Inferior parietal cortex (tissue), 1 donor: ENCODE data around the gene CUEDC2.

Source experiments
- DNase-seq: peaks from one replicate; pipeline ENCODE4 v3.0.0-alpha.2; 2016; ENCODE audit errors: extremely low spot score

The CUEDC2 gene

DNA sequence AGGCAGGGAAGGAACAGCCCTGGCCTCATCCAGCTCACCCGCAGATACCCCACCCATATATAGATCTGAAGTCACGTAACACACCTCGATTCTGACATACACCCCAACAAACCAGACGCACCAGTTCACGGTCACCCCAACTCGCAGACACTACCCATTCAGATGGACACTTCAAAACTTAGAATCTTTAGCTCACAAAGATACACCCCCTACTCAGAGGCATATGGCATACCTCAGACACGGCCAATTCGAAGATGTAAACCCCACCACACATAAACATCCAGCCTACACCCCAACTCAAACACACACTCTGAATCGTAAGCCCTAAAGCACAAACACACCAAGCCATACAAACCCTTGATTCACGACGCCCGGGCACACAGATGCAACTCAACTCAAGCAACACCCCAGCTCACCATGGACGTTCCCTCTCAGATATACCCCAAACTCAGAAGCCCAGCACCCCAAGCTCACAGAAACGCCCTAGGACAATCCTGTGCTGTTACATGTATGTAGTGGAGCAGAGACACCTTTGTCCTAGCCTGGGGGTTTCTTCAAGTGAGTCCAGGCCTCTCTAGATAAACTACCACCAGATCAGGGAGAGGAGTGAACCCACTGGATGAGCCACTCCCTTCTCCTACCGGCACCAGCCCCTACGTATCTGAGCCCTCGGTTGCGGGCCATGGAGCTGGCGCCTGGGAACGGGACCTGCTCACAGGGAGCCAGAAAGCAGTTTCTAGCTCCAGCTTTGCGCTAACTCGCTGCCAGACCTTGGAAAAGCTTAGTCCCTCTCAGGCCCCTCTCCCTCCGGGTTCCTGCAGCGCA lies 22.6 kb downstream of the CUEDC2 start:
- DNase-seq: peak; percentile 12

GRCh38 chr10:102408728-102409603 lies 23.4 kb downstream of the CUEDC2 start:
- peak; percentile 21 for DNase-seq

DNA sequence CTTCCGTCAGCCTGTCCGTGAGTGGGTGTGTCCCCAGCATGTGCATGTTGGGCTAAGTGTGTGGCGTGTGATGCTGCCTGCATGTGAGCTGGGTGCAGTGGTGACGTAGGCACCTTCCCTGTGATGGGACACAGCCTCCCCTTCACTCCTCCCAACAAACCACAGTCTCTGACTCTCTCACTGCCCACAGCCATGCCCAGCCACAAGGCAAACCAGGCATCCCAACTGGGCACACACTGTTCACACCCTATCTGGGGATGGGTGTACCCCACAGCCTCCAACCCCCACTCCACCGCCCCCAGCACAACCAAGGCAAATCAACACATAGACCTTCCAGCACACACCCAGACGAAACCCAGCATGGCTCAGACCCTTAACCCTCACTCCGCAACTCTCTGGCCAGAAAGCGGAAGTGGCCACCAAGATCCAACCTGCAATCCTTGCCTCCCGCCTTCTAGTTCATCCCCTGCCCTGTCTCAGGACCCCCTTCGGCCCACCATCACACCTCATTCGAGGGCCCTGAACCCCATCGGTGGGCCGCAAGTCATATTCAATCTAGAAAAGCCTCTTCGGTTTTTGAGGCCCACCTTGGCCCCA lies 24.1 kb downstream of the CUEDC2 start:
- DNase-seq: no peak

DNA sequence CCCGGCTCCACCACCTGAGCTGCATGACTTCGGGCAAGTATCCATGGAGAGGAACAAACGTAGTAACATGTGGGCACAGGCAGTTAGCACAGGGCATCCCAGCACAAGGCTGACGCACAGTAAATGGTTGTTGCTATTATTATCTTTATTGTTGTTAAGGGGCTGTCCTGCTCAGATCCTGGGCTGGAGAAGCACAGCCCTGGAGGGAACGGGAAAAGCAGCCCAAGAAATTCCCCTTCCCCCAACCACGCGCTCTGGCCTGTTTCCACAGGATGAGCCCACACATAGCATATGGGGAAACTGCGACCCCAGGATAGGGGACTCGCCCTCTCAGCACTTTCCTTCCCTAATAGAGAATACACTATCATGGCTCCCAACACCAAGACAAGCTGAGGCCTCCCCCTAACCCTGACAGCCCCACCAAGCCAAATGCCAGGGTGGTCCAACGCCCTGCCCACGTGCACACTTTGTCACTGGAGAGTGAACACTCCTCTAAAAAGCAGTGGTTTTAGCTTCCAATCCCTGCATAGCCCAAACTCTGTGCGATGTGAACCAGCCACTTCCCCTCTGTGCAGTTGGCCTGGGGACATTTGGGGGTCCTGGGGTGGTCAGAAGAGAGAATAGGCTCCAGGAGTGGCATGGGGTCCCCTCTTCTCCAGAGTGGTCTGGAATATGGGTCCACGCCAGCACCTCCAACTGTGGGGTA lies 24.8 kb downstream of the CUEDC2 start:
- no peak for DNase-seq

GRCh38 chr10:102406815-102407214 lies 25.6 kb downstream of the CUEDC2 start:
- DNase-seq: no peak

- no peak for DNase-seq
Measured at GRCh38 chr10:102405632-102406031, 26.7 kb downstream of the CUEDC2 start.

DNA sequence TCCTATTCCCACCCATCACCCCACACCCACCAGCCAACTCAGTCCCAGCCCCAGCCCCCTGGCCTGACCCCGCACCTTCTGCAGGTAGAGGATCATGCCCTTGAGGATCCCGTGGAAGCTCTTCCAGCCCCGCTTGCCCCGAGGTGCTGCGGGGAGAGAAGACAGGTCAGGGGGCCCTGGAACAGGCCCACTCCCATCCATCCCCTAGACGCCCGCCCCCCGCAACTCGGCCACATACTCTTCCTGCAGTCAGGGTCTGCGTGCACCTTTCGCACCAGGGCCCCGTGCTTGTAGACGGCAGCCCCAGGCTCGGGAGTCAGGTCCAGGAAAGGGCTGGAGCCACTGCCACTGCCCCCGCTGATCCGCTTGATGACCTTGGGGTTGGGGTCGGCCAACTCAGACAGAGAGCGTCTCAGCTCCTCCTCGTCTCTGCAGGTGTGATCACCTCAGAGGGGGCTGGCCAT lies 27.2 kb downstream of the CUEDC2 start:
- no peak for DNase-seq

DNA sequence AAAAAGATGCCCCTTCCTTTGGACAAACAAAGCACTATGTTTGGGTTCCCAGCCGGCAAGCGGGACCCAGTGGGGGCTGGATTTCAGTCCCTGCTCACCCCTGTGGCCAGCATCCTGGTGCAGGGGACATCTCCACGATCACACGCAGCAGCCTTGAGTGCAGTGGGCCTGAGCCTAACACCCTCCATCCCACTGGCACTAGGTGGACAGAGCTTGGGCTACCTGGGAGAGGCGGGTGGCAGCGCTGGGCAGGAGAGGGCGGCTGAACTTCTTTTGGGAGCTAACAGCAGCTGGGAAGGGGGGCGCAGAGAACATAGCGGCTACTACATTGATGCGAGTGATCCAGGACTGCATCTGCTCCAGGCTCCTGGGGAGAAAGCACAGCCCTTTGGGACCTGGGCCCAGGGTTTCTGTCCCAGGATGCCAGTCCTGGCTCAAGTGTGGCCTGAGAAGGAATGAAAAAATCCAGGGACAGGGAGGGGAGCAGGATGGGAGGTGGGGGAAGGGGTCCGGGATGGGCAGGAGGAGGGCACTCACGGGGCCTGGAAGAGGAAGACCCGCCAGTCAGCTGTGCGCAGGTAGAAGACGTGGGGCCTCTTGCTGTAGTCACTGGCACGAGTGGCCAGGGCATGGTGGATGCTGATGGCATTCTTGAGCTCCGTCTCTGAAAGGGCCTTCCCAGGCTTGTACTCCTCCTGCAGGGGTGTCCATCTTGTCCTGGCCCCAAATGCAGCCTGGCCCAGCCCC lies 27.8 kb downstream of the CUEDC2 start:
- DNase-seq: no peak

GRCh38 chr10:102403115-102403514 lies 29.3 kb downstream of the CUEDC2 start:
- no peak for DNase-seq

- DNase-seq: no peak
Measured at GRCh38 chr10:102402512-102402896, 29.9 kb downstream of the CUEDC2 start.

DNA sequence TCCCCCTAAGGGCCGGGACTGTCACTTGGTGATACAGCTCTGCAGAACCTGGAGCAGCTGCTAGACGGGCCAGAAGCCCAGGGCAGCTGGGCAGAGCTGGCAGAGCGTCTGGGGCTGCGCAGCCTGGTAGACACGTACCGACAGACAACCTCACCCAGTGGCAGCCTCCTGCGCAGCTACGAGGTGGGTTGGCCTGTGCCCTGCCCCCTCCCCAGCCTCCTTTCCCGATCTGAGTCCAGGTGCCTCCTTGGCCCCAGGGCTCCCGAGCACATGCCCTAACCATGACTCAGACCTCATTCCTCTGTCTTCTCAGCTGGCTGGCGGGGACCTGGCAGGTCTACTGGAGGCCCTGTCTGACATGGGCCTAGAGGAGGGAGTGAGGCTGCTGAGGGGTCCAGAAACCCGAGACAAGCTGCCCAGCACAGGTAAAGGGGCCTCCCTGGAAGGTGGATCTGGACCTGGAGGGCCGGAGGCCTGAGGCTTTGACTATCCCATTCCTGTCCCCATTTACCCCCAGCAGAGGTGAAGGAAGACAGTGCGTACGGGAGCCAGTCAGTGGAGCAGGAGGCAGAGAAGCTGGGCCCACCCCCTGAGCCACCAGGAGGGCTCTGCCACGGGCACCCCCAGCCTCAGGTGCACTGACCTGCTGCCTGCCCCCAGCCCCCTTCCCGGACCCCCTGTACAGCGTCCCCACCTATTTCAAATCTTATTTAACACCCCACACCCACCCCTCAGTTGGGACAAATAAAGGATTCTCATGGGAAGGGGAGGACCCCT lies 30.5 kb downstream of the CUEDC2 start:
- DNase-seq: no peak

DNA sequence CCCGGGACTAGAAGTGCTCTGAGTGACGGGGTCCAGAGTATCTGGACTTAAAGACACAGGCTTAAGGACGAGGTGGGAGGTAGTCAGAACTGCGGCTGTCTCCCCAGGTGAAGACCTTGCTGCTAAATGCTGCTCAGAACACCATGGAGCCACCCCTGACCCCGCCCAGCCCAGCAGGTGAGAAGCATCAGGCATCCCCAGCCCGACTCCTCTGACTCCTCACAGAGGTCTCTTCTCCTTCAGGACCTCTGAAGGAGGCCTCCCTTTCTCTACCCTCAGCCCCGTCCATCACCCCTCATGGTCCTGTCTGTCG lies 31.1 kb downstream of the CUEDC2 start:
- DNase-seq: no peak

DNA sequence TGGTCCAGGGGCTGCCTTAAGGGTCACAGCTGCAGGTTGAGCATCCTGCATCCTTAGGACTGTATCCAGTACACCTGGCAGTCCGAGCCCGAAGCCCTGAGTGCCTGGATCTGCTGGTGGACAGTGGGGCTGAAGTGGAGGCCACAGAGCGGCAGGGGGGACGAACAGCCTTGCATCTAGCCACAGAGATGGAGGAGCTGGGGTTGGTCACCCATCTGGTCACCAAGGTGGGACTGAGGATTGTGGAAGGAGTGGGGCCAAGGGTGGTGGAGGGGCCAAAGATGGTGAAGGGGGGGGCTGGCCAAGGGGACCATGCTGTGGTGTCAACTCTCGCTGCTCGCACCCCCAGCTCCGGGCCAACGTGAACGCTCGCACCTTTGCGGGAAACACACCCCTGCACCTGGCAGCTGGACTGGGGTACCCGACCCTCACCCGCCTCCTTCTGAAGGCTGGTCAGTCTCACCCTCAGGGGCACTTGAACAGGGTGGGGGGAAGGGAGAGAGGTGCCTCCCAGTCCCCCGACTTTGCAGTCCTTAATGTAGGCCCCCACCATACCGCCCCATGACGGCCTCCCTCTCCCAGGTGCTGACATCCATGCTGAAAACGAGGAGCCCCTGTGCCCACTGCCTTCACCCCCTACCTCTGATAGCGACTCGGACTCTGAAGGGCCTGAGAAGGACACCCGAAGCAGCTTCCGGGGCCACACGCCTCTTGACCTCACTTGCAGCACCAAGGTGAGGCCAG lies 31.6 kb downstream of the CUEDC2 start:
- no peak for DNase-seq

GRCh38 chr10:102400076-102400475 lies 32.3 kb downstream of the CUEDC2 start:
- no peak for DNase-seq

GRCh38 chr10:102399217-102400021 lies 33.0 kb downstream of the CUEDC2 start:
- peak; percentile 85 for DNase-seq

GRCh38 chr10:102398172-102399020 lies 34.0 kb downstream of the CUEDC2 start:
- no peak for DNase-seq

DNA sequence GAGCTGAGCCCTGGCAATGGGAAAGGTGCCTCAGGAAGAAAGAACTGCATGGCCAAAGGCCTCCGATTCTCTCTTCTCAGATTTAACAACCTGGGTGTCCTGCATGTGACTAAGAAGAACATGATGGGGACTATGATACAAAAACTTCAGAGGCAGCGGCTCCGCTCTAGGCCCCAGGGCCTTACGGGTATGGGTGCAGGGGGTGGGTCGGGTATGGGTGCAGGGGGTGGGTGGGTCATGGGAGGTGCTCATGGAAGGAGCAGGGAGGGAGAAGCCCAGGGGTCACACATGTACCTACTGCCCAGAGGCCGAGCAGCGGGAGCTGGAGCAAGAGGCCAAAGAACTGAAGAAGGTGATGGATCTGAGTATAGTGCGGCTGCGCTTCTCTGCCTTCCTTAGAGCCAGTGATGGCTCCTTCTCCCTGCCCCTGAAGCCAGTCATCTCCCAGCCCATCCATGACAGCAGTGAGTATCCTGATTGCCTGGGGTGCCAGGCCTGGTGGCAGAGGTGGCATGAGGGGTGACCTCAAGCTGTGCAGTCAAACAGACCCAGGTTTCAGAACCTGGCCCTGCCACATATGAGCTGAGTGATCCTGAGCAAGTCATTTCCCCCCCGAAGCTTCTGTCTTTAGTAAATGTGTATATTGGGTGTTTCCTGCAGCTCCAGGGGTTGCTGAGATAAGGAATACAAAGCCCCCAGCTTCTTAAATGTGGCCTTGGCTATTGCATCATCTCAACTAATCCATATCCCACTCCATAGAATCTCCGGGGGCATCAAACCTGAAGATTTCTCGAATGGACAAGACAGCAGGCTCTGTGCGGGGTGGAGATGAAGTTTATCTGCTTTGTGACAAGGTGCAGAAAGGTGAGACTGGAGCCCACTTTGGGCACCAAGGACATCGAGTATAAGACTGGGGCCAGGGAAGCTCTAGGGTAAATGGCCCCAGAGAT lies 34.9 kb downstream of the CUEDC2 start:
- no peak for DNase-seq
